ENCODE measurements around the gene CINP. TPM values are rescaled to one million over a fixed set of nuclear protein-coding genes. Genes with fewer than 3 reads are reported as not detected.

CINP gene
- total and polyA plus RNA-seq, 2 of the 13 experiments (the other 11 are each of a cell fraction or from before 2014, with no cell fraction given): 32.8 to 42.8 TPM

- TF ChIP-seq, protein P1, sequence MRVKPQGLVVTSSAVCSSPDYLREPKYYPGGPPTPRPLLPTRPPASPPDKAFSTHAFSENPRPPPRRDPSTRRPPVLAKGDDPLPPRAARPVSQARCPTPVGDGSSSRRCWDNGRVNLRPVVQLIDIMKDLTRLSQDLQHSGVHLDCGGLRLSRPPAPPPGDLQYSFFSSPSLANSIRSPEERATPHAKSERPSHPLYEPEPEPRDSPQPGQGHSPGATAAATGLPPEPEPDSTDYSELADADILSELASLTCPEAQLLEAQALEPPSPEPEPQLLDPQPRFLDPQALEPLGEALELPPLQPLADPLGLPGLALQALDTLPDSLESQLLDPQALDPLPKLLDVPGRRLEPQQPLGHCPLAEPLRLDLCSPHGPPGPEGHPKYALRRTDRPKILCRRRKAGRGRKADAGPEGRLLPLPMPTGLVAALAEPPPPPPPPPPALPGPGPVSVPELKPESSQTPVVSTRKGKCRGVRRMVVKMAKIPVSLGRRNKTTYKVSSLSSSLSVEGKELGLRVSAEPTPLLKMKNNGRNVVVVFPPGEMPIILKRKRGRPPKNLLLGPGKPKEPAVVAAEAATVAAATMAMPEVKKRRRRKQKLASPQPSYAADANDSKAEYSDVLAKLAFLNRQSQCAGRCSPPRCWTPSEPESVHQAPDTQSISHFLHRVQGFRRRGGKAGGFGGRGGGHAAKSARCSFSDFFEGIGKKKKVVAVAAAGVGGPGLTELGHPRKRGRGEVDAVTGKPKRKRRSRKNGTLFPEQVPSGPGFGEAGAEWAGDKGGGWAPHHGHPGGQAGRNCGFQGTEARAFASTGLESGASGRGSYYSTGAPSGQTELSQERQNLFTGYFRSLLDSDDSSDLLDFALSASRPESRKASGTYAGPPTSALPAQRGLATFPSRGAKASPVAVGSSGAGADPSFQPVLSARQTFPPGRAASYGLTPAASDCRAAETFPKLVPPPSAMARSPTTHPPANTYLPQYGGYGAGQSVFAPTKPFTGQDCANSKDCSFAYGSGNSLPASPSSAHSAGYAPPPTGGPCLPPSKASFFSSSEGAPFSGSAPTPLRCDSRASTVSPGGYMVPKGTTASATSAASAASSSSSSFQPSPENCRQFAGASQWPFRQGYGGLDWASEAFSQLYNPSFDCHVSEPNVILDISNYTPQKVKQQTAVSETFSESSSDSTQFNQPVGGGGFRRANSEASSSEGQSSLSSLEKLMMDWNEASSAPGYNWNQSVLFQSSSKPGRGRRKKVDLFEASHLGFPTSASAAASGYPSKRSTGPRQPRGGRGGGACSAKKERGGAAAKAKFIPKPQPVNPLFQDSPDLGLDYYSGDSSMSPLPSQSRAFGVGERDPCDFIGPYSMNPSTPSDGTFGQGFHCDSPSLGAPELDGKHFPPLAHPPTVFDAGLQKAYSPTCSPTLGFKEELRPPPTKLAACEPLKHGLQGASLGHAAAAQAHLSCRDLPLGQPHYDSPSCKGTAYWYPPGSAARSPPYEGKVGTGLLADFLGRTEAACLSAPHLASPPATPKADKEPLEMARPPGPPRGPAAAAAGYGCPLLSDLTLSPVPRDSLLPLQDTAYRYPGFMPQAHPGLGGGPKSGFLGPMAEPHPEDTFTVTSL (CRISPR knock-in tag; IDR thresholded peaks at IDR 0.05; ENCODE audit: borderline replicate concordance): peak; percentile 11; the same call in 1 of the 2 replicates
- TF ChIP-seq FOXK1 (CRISPR knock-in tag; IDR thresholded peaks at IDR 0.05; ENCODE audit: borderline replicate concordance, low read depth) (no peak; the same call in 1 of the 2 replicates), ZNF598 (CRISPR knock-in tag; IDR thresholded peaks at IDR 0.05; ENCODE audit: borderline replicate concordance) (0 out of 2 replicates have a peak, but pooled peaks have one; percentile 26), NR2C2 (CRISPR knock-in tag; IDR thresholded peaks at IDR 0.05; ENCODE audit: borderline replicate concordance) (peak; percentile 86), PPARG (CRISPR knock-in tag; conservative IDR thresholded peaks at IDR 0.05) (peak; percentile 11; the same call in 1 of the 2 replicates), ZNF224 (CRISPR knock-in tag; IDR thresholded peaks at IDR 0.05) (peak; percentile 75; the same call in 1 of the 2 replicates), SRY (CRISPR knock-in tag; IDR thresholded peaks at IDR 0.05) (peak; percentile 60; the same call in 1 of the 2 replicates), JUNB (CRISPR knock-in tag; IDR thresholded peaks at IDR 0.05; ENCODE audit: borderline replicate concordance) (no peak), ZNF792 (CRISPR knock-in tag; IDR thresholded peaks at IDR 0.05) (peak; percentile 36; the same call in 1 of the 2 replicates), ZBTB3 (CRISPR knock-in tag; IDR thresholded peaks at IDR 0.05; ENCODE audit: borderline replicate concordance, low read depth) (0 out of 2 replicates have a peak, but pooled peaks have one; percentile 55), ZNF292 (CRISPR knock-in tag; IDR thresholded peaks at IDR 0.05; ENCODE audit: borderline replicate concordance, low read depth) (no peak), GFI1 (CRISPR knock-in tag; IDR thresholded peaks at IDR 0.05; ENCODE audit: borderline replicate concordance) (peak; percentile 72), GABPA (IDR thresholded peaks at IDR 0.05; ENCODE audit: low read depth, low read length) (no peak), GABPA (CRISPR knock-in tag; IDR thresholded peaks at IDR 0.05; ENCODE audit: low read depth) (peak; percentile 35; the same call in 1 of the 2 replicates), YY1 (IDR thresholded peaks at IDR 0.05; ENCODE audit: insufficient read depth, insufficient replicate concordance, low read depth, low read length) (peak; percentile 47)
- TF ChIP-seq, protein P2, sequence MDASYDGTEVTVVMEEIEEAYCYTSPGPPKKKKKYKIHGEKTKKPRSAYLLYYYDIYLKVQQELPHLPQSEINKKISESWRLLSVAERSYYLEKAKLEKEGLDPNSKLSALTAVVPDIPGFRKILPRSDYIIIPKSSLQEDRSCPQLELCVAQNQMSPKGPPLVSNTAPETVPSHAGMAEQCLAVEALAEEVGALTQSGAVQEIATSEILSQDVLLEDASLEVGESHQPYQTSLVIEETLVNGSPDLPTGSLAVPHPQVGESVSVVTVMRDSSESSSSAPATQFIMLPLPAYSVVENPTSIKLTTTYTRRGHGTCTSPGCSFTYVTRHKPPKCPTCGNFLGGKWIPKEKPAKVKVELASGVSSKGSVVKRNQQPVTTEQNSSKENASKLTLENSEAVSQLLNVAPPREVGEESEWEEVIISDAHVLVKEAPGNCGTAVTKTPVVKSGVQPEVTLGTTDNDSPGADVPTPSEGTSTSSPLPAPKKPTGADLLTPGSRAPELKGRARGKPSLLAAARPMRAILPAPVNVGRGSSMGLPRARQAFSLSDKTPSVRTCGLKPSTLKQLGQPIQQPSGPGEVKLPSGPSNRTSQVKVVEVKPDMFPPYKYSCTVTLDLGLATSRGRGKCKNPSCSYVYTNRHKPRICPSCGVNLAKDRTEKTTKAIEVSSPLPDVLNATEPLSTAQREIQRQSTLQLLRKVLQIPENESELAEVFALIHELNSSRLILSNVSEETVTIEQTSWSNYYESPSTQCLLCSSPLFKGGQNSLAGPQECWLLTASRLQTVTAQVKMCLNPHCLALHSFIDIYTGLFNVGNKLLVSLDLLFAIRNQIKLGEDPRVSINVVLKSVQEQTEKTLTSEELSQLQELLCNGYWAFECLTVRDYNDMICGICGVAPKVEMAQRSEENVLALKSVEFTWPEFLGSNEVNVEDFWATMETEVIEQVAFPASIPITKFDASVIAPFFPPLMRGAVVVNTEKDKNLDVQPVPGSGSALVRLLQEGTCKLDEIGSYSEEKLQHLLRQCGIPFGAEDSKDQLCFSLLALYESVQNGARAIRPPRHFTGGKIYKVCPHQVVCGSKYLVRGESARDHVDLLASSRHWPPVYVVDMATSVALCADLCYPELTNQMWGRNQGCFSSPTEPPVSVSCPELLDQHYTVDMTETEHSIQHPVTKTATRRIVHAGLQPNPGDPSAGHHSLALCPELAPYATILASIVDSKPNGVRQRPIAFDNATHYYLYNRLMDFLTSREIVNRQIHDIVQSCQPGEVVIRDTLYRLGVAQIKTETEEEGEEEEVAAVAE (CRISPR knock-in tag; IDR thresholded peaks at IDR 0.05; ENCODE audit: borderline replicate concordance): no peak
- TF ChIP-seq, protein P3, sequence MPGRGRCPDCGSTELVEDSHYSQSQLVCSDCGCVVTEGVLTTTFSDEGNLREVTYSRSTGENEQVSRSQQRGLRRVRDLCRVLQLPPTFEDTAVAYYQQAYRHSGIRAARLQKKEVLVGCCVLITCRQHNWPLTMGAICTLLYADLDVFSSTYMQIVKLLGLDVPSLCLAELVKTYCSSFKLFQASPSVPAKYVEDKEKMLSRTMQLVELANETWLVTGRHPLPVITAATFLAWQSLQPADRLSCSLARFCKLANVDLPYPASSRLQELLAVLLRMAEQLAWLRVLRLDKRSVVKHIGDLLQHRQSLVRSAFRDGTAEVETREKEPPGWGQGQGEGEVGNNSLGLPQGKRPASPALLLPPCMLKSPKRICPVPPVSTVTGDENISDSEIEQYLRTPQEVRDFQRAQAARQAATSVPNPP (CRISPR knock-in tag; IDR thresholded peaks at IDR 0.05): peak; percentile 65; the same call in 1 of the 2 replicates
Measured at GRCh38 chr14:102320671-102321455, 41.8 kb downstream of the CINP start (continued).
